K562 (cell line): ENCODE results near the gene CLCN6. TPM values are rescaled to one million over a fixed set of nuclear protein-coding genes. Genes with fewer than 3 reads are reported as not detected.

Experiments used
- ATF7 ChIP-seq: fragments of 450-650 bp; IDR thresholded peaks from 2 replicates; pipeline ENCODE4 v1.7.1; 2014; ENCODE audit warnings: mild to moderate bottlenecking, moderate library complexity
- BRCA1 ChIP-seq, 2 experiments: fragments of 450-650 bp in 1 of 2; sonication (generic) in 1 of 2; formaldehyde crosslinking in 1 of 2; IDR thresholded peaks; 2 replicates each; pipeline versions ENCODE4 v1.5.0 to v1.6.1; 2017 to 2020; ENCODE audit warnings: mild to moderate bottlenecking in 1 of 2, missing genetic modification reagents in 1 of 2
- CTCFL ChIP-seq: IDR thresholded peaks from 2 replicates; pipeline ENCODE4 v1.6.1; 2011; ENCODE audit warnings: borderline replicate concordance, low read depth, mild to moderate bottlenecking, moderate library complexity, low read length; ENCODE audit not compliant: insufficient read depth, poor library complexity, severe bottlenecking
- GATA2 ChIP-seq: sonication (generic); formaldehyde crosslinking; IDR thresholded peaks from 2 replicates; pipeline ENCODE4 v1.4.0; 2020; ENCODE audit warnings: mild to moderate bottlenecking, missing genetic modification reagents
- LEF1 ChIP-seq: fragments of 450-650 bp; IDR thresholded peaks from 2 replicates; pipeline ENCODE4 v1.6.1; 2016; ENCODE audit warnings: mild to moderate bottlenecking
- MEF2D ChIP-seq: conservative IDR thresholded peaks from 2 replicates; pipeline ENCODE4 v1.6.1; 2016; ENCODE audit warnings: low read depth, missing genetic modification characterization, missing compliant biosample characterization
- MEIS2 ChIP-seq: fragments of 450-650 bp; IDR thresholded peaks from 2 replicates; pipeline ENCODE4 v1.6.1; 2014; ENCODE audit warnings: mild to moderate bottlenecking; ENCODE audit not compliant: partially characterized antibody
- MTA2 ChIP-seq: fragments of 450-650 bp; IDR thresholded peaks from 2 replicates; pipeline ENCODE4 v1.6.1; 2016; ENCODE audit warnings: low read depth
- MYC ChIP-seq, 2 experiments: fragments of 250-450 bp in 1 of 2; sonication (Bioruptor Pico) in 1 of 2; IDR thresholded peaks; 2 replicates each; pipeline versions ENCODE4 v1.5.1 to v1.6.1; 2012 to 2021; ENCODE audit warnings: low read depth in 2 of 2, borderline replicate concordance in 1 of 2, improper control_type of control experiment in 1 of 2, low read length in 1 of 2, mild to moderate bottlenecking in 1 of 2, moderate library complexity in 1 of 2
- SOX6 ChIP-seq: fragments of 450-650 bp; IDR thresholded peaks from 2 replicates; pipeline ENCODE4 v1.6.1; 2014; ENCODE audit warnings: mild to moderate bottlenecking
- TAF1 ChIP-seq: IDR thresholded peaks from 2 replicates; pipeline ENCODE4 v1.6.1; 2011; ENCODE audit warnings: mild to moderate bottlenecking, low read length, moderate library complexity; ENCODE audit not compliant: insufficient read depth, control insufficient read depth, severe bottlenecking; ENCODE audit errors: extremely low read depth
- TBP ChIP-seq: optimal IDR thresholded peaks from 2 replicates; pipeline ENCODE3; 2011; ENCODE audit warnings: low read depth, low read length, improper control_type of control experiment
- USF2 ChIP-seq: sonication (generic); formaldehyde crosslinking; IDR thresholded peaks from 2 replicates; pipeline ENCODE4 v1.5.0; 2020; ENCODE audit warnings: missing genetic modification reagents
- ZBTB17 ChIP-seq: fragments of 450-650 bp; formaldehyde crosslinking; IDR thresholded peaks from 2 replicates; pipeline ENCODE4 v1.4.0; 2020; ENCODE audit warnings: mild to moderate bottlenecking
- ZNF431 ChIP-seq: sonication (generic); formaldehyde crosslinking; IDR thresholded peaks from 2 replicates; pipeline ENCODE4 v1.8.0; 2022; ENCODE audit warnings: mild to moderate bottlenecking, missing genetic modification reagents
- ZNF512 ChIP-seq: IDR thresholded peaks from 2 replicates; pipeline ENCODE4 v1.6.1; 2016; ENCODE audit warnings: missing genetic modification characterization, missing compliant biosample characterization
- polyA plus RNA-seq, 8 experiments: library from polyadenylated mRNA; depleted of rRNA in 4 of 8; stranded (reverse) in 5 of 8; unstranded in 3 of 8; fragments of >200 nt; fragmentation: Nextera tagmentation in 2 of 8; fragmentation: Illumina TruSeq in 1 of 8; extraction: Ambion mirVana in 2 of 8; extraction: Trizol in 1 of 8; gene quantifications; 2 replicates each; pipeline versions ENCODE4 v1.2.1 to v1.2.3, GENCODE V29; 2011 to 2014; ENCODE audit warnings: inconsistent platforms in 1 of 8, missing spikeins in 1 of 8
- total RNA-seq, 7 experiments: library from RNA; depleted of rRNA in 6 of 7; stranded (reverse); fragments of >200 nt in 6 of 7; fragmentation: Illumina TruSeq in 2 of 7; extraction: Trizol in 2 of 7; gene quantifications; 2 replicates each; pipeline versions ENCODE4 v1.2.1 to v1.2.3, GENCODE V29; 2011 to 2021; ENCODE audit warnings: low replicate concordance in 1 of 7
- TF ChIP-seq, protein P1 (sequence below): sonication (generic); formaldehyde crosslinking; IDR thresholded peaks from 2 replicates; pipeline ENCODE4 v1.8.0; 2022; ENCODE audit warnings: mild to moderate bottlenecking, missing genetic modification reagents
- TF ChIP-seq, protein P2 (sequence below), 2 experiments: fragments of 250-450 bp in 1 of 2; fragments of 450-650 bp in 1 of 2; sonication (Bioruptor Pico) in 1 of 2; IDR thresholded peaks; 2 replicates each; pipeline versions ENCODE4 v1.6.1 to v1.8.0; 2016 to 2021; ENCODE audit warnings: mild to moderate bottlenecking in 2 of 2, moderate library complexity in 2 of 2, missing compliant biosample characterization in 1 of 2, missing genetic modification characterization in 1 of 2
- TF ChIP-seq, protein P3 (sequence below): fragments of 450-650 bp; formaldehyde crosslinking; IDR thresholded peaks from 2 replicates; pipeline ENCODE4 v1.4.0; 2022; ENCODE audit warnings: mild to moderate bottlenecking, moderate library complexity

Gene CLCN6
- total and polyA plus RNA-seq, 9 of the 15 experiments (the other 6 are each of a cell fraction or from before 2014, with no cell fraction given): 2.0 to 21.8 (median 13.6) TPM

GRCh38 chr1:11805422-11806306 lies at the start of gene CLCN6, which contains the start of gene MTHFR (continued):
- TF ChIP-seq USF2 (CRISPR knock-in tag): peak; percentile 100
- peak; percentile 38 for TF ChIP-seq CTCFL
- TF ChIP-seq MEIS2: peak; percentile 83
- no peak; the same call in 1 of the 2 replicates for TF ChIP-seq ZNF431 (CRISPR knock-in tag)
- TF ChIP-seq LEF1: peak; percentile 97
- TF ChIP-seq BRCA1 (IDR thresholded peaks at IDR 0.05): no peak
- TF ChIP-seq BRCA1 (CRISPR knock-in tag; IDR thresholded peaks at IDR 0.05): no peak
- peak; percentile 86 for TF ChIP-seq TBP
- TF ChIP-seq, protein P1, sequence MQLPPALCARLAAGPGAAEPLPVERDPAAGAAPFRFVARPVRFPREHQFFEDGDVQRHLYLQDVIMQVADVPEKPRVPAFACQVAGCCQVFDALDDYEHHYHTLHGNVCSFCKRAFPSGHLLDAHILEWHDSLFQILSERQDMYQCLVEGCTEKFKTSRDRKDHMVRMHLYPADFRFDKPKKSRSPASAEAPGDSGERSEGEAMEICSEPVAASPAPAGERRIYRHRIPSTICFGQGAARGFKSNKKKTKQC (CRISPR knock-in tag): no peak
- peak; percentile 94 for TF ChIP-seq ATF7
- no peak; the same call in 1 of the 2 replicates for TF ChIP-seq MTA2
- TF ChIP-seq ZNF512 (tag): no peak
- TF ChIP-seq, protein P2, sequence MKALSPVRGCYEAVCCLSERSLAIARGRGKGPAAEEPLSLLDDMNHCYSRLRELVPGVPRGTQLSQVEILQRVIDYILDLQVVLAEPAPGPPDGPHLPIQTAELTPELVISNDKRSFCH (CRISPR knock-in tag; IDR thresholded peaks at IDR 0.05): no peak
- TF ChIP-seq, protein P2 (tag; IDR thresholded peaks at IDR 0.05): peak; percentile 41; the same call in 1 of the 2 replicates
- no peak for TF ChIP-seq GATA2 (CRISPR knock-in tag)
- TF ChIP-seq ZBTB17: no peak
- TF ChIP-seq, protein P3, sequence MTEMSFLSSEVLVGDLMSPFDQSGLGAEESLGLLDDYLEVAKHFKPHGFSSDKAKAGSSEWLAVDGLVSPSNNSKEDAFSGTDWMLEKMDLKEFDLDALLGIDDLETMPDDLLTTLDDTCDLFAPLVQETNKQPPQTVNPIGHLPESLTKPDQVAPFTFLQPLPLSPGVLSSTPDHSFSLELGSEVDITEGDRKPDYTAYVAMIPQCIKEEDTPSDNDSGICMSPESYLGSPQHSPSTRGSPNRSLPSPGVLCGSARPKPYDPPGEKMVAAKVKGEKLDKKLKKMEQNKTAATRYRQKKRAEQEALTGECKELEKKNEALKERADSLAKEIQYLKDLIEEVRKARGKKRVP: 0 out of 2 replicates have a peak, but pooled peaks have one; percentile 21
- peak; percentile 94 for TF ChIP-seq TAF1
- TF ChIP-seq SOX6: peak; percentile 78
- no peak; the same call in 1 of the 2 replicates for TF ChIP-seq MEF2D (tag)
- TF ChIP-seq MYC (IDR thresholded peaks at IDR 0.05; ENCODE audit: low read depth, low read length): peak; percentile 73; the same call in 1 of the 2 replicates
- peak; percentile 65; the same call in 1 of the 2 replicates for TF ChIP-seq MYC (CRISPR knock-in tag; IDR thresholded peaks at IDR 0.05; ENCODE audit: borderline replicate concordance, low read depth)
